H1 (cell line): ENCODE measurements around the gene KLHDC8A. TPM values are rescaled to one million over a fixed set of nuclear protein-coding genes. Genes with fewer than 3 reads are reported as not detected.

Experiments used
- CTCF ChIA-PET: fragments of 300-600 bp; sonication (Branson Sonifier 250); formaldehyde crosslinking; loops from one replicate; lab custom pipeline; 2021; ENCODE audit not compliant: partially characterized antibody; lab: Charles Lee
- POLR2A ChIA-PET: fragments of 300-600 bp; sonication (Branson Sonifier 250); formaldehyde crosslinking; loops from one replicate; lab custom pipeline; 2021; ENCODE audit warnings: inconsistent platforms; ENCODE audit not compliant: partially characterized antibody; lab: Charles Lee
- DNase-seq, 2 experiments: peaks; one replicate each; pipeline versions ENCODE4 v3.0.0 to v3.0.0-alpha.2; 2010 to 2022; ENCODE audit warnings: low spot score in 2 of 2, low read depth in 1 of 2, mixed read lengths in 1 of 2
- FAIRE-seq: peaks from 2 replicates; lab custom pipeline; 2011; peaks lifted over from hg19 to GRCh38; lab: Jason Lieb, UNC
- H2AFZ ChIP-seq: 2 replicates; pipeline ENCODE4 v1.8.1; 2012; ENCODE audit warnings: low read length, inconsistent platforms
- H2AK5ac ChIP-seq: 2 replicates; pipeline ENCODE4 v1.6.1; 2013; ENCODE audit warnings: low read depth, low read length
- H2BK120ac ChIP-seq: replicated peaks from 2 replicates; pipeline ENCODE3; 2013; ENCODE audit warnings: low read depth, low read length, inconsistent platforms
- H2BK12ac ChIP-seq: 2 replicates; pipeline ENCODE4 v1.6.1; 2013; ENCODE audit warnings: low read depth, low read length
- H2BK15ac ChIP-seq: 2 replicates; pipeline ENCODE4 v1.6.1; 2013; ENCODE audit warnings: low read length
- H2BK20ac ChIP-seq: 2 replicates; pipeline ENCODE4 v1.6.1; 2013; ENCODE audit warnings: low read length
- H2BK5ac ChIP-seq: 2 replicates; pipeline ENCODE4 v1.6.1; 2013; ENCODE audit warnings: low read depth, low read length
- H3K14ac ChIP-seq: 2 replicates; pipeline ENCODE4 v1.6.1; 2013; ENCODE audit warnings: inconsistent platforms; ENCODE audit not compliant: insufficient read length
- H3K18ac ChIP-seq: 2 replicates; pipeline ENCODE4 v1.6.1; 2013; ENCODE audit warnings: low read length; ENCODE audit errors: extremely low read depth
- H3K23ac ChIP-seq: 2 replicates; pipeline ENCODE4 v1.6.1; 2013; ENCODE audit warnings: inconsistent platforms; ENCODE audit not compliant: insufficient read length
- H3K23me2 ChIP-seq: 2 replicates; pipeline ENCODE4 v1.6.1; 2013; ENCODE audit warnings: low read depth, low read length
- H3K27ac ChIP-seq: 2 replicates; pipeline ENCODE4 v1.6.1; 2011; ENCODE audit warnings: low read depth, low read length, inconsistent platforms
- H3K27me3 ChIP-seq, 4 experiments: replicated peaks in 1 of 4; 1 replicate in 1 of 4; 2 replicates in 3 of 4; pipeline versions ENCODE4 v1.6.1 to v1.8.1; 2011 to 2013; ENCODE audit warnings: low read length in 3 of 4, mild to moderate bottlenecking in 3 of 4, inconsistent platforms in 2 of 4, mixed read lengths in 2 of 4, moderate library complexity in 1 of 4; ENCODE audit not compliant: control insufficient read depth in 3 of 4, insufficient read depth in 3 of 4; ENCODE audit errors: extremely low read depth in 1 of 4
- H3K36me3 ChIP-seq, 4 experiments: 2 replicates each; pipeline versions ENCODE4 v1.6.1 to v1.8.1; 2011 to 2013; ENCODE audit warnings: mild to moderate bottlenecking in 4 of 4, low read length in 3 of 4, moderate library complexity in 2 of 4, control low read depth in 1 of 4, inconsistent platforms in 1 of 4; ENCODE audit not compliant: insufficient read depth in 4 of 4, control insufficient read depth in 2 of 4
- H3K4ac ChIP-seq: replicated peaks from 2 replicates; pipeline ENCODE3; 2013; ENCODE audit warnings: low read length, low read depth, mixed read lengths, inconsistent platforms; ENCODE audit not compliant: insufficient read length
- H3K4me1 ChIP-seq, 4 experiments: replicated peaks in 1 of 4; 1 replicate in 1 of 4; 2 replicates in 3 of 4; pipeline versions ENCODE4 v1.6.1 to v1.8.1; 2011 to 2013; ENCODE audit warnings: low read length in 3 of 4, inconsistent platforms in 2 of 4, mixed read lengths in 1 of 4; ENCODE audit not compliant: insufficient read depth in 4 of 4, control insufficient read depth in 3 of 4
- H3K4me2 ChIP-seq, 2 experiments: 2 replicates each; pipeline versions ENCODE4 v1.6.1 to v1.8.1; 2011 to 2013; ENCODE audit warnings: low read depth in 2 of 2, low read length in 2 of 2, control low read depth in 1 of 2, inconsistent platforms in 1 of 2, mild to moderate bottlenecking in 1 of 2; ENCODE audit not compliant: insufficient read depth in 1 of 2
- H3K4me3 ChIP-seq, 4 experiments: fragments of 200-600, 300-600 bp in 1 of 4; sonication (generic), shearing (Covaris generic), sonication (Bioruptor Twin) in 1 of 4; 2 replicates each; pipeline versions ENCODE4 v1.5.1 to v1.8.1; 2011 to 2016; ENCODE audit warnings: low read length in 4 of 4, low read depth in 3 of 4, control low read depth in 2 of 4, inconsistent platforms in 2 of 4, mild to moderate bottlenecking in 2 of 4, mixed read lengths in 1 of 4, moderate library complexity in 1 of 4; ENCODE audit not compliant: insufficient read depth in 2 of 4; ENCODE audit errors: extremely low read depth in 1 of 4
- H3K56ac ChIP-seq: replicated peaks from 2 replicates; pipeline ENCODE3; 2013; ENCODE audit warnings: low read depth, mild to moderate bottlenecking, mixed read lengths, low read length, inconsistent platforms; ENCODE audit not compliant: insufficient read length
- H3K79me1 ChIP-seq: 2 replicates; pipeline ENCODE4 v1.6.1; 2013; ENCODE audit warnings: low read depth, low read length, control low read depth
- H3K79me2 ChIP-seq, 2 experiments: 2 replicates each; pipeline versions ENCODE4 v1.6.1 to v1.8.1; 2012 to 2013; ENCODE audit warnings: low read length in 2 of 2, mild to moderate bottlenecking in 2 of 2, inconsistent platforms in 1 of 2; ENCODE audit not compliant: insufficient read depth in 2 of 2, control insufficient read depth in 1 of 2
- H3K9ac ChIP-seq, 4 experiments: replicated peaks in 1 of 4; 1 replicate in 1 of 4; 2 replicates in 3 of 4; pipeline versions ENCODE4 v1.6.1 to v1.8.1; 2011 to 2013; ENCODE audit warnings: low read depth in 3 of 4, low read length in 3 of 4, control low read depth in 2 of 4, mild to moderate bottlenecking in 2 of 4, moderate library complexity in 2 of 4, inconsistent platforms in 1 of 4; ENCODE audit errors: extremely low read depth in 1 of 4
- H3K9me3 ChIP-seq, 2 experiments: 2 replicates each; pipeline versions ENCODE4 v1.6.1 to v1.8.1; 2012 to 2013; ENCODE audit warnings: mild to moderate bottlenecking in 2 of 2, moderate library complexity in 2 of 2, control low read depth in 1 of 2, inconsistent platforms in 1 of 2, low read depth in 1 of 2, low read length in 1 of 2, mixed read lengths in 1 of 2; ENCODE audit not compliant: insufficient read depth in 2 of 2
- H4K20me1 ChIP-seq, 2 experiments: replicated peaks in 1 of 2; 2 replicates each; pipeline versions ENCODE3 to v1.8.1; 2011 to 2013; ENCODE audit warnings: inconsistent platforms in 2 of 2, low read length in 2 of 2, mild to moderate bottlenecking in 1 of 2; ENCODE audit not compliant: insufficient read depth in 2 of 2, control insufficient read depth in 1 of 2
- H4K5ac ChIP-seq: 2 replicates; pipeline ENCODE4 v1.6.1; 2013; ENCODE audit warnings: low read length, low read depth, mixed read lengths, inconsistent platforms; ENCODE audit not compliant: insufficient read length
- H4K8ac ChIP-seq: 2 replicates; pipeline ENCODE4 v1.8.0; 2013; ENCODE audit warnings: mild to moderate bottlenecking, moderate library complexity, low read length, inconsistent platforms; ENCODE audit not compliant: insufficient read depth; ENCODE audit errors: extremely low read depth
- H4K91ac ChIP-seq: replicated peaks from 2 replicates; pipeline ENCODE3; 2013; ENCODE audit warnings: low read length, mixed read lengths, inconsistent platforms; ENCODE audit not compliant: insufficient read length
- FOSL1 ChIP-seq: IDR thresholded peaks from 2 replicates; pipeline ENCODE4 v1.6.1; 2011; ENCODE audit warnings: mild to moderate bottlenecking, low read depth, low read length, moderate library complexity; ENCODE audit not compliant: insufficient read depth
- HDAC2 ChIP-seq, 2 experiments: fragments of 300-600 bp in 1 of 2; sonication (generic) in 1 of 2; IDR thresholded peaks; 2 replicates each; pipeline ENCODE4 v1.6.1; 2011 to 2012; ENCODE audit warnings: low read depth in 2 of 2, low read length in 2 of 2, mild to moderate bottlenecking in 2 of 2, moderate library complexity in 2 of 2, borderline replicate concordance in 1 of 2, inconsistent platforms in 1 of 2
- SIX5 ChIP-seq: IDR thresholded peaks from 2 replicates; pipeline ENCODE4 v1.6.1; 2011; ENCODE audit warnings: mild to moderate bottlenecking, low read depth, low read length
- TAF7 ChIP-seq: optimal IDR thresholded peaks from 2 replicates; pipeline ENCODE3; 2011; ENCODE audit warnings: low read depth, mild to moderate bottlenecking, inconsistent platforms, low read length, moderate library complexity, borderline replicate concordance
- YY1 ChIP-seq: IDR thresholded peaks from 2 replicates; pipeline ENCODE4 v1.6.1; 2011; ENCODE audit warnings: low read depth, mild to moderate bottlenecking, low read length
- WGBS, 2 experiments: shearing (Covaris generic) in 1 of 2; methylation state at CpG; one replicate each; pipeline versions ENCODE4 v1.1.6 to v1.1.7; 2013 to 2015; ENCODE audit warnings: low lambda C conversion rate in 2 of 2, mixed read lengths in 2 of 2, inconsistent platforms in 1 of 2, low coverage in 1 of 2, missing lambda C conversion rate in 1 of 2; ENCODE audit not compliant: insufficient replicate concordance in 2 of 2, insufficient coverage in 1 of 2, insufficient read length in 1 of 2; ENCODE audit errors: extremely low coverage in 1 of 2, missing lambda C conversion rate in 1 of 2; 5-methylcytosine and 5-hydroxymethylcytosine counted together
- polyA plus RNA-seq, 7 experiments: library from polyadenylated mRNA; depleted of rRNA in 3 of 7; stranded (reverse) in 5 of 7; unstranded in 2 of 7; fragments of >200 nt in 5 of 7; fragments of 200-250 nt in 2 of 7; gene quantifications; 1 replicate in 5 of 7; 2 replicates in 1 of 7; 4 replicates in 1 of 7; pipeline versions ENCODE4 v1.2.1 to v1.2.3, GENCODE V29; 2011 to 2013; ENCODE audit warnings: missing spikeins in 2 of 7, mixed read lengths in 2 of 7
- total RNA-seq: library from RNA; stranded (reverse); fragmentation: NEBNext Ultra II Directional; extraction: Animal tissue kit (Norgen Biotek cat#: 25700); gene quantifications from 2 replicates; pipeline ENCODE4 v1.2.1, GENCODE V29; 2021

KLHDC8A gene
- total and polyA plus RNA-seq, 2 of the 8 experiments (the other 6 are each of a cell fraction or from before 2014, with no cell fraction given), result 1.9 to 3.4 TPM

GRCh38 chr1:205355075-205355453 is 1.7 kb downstream of the KLHDC8A start:
- H2BK15ac ChIP-seq, result 0 out of 2 replicates have a peak overlapping the region, but pooled peaks have one; percentile 4
- H3K4me1 ChIP-seq, result peaks cover 16 to 40% (median 26%) of the 10 kb centered on the region in 4 experiments
- H4K5ac ChIP-seq, result no peak overlapping the region
- no peaks in the 10 kb centered on the region for H4K20me1 ChIP-seq
- H3K23me2 ChIP-seq, result no peaks in the 10 kb centered on the region
- H3K79me1 ChIP-seq, result no peaks in the 10 kb centered on the region
- H4K8ac ChIP-seq, result no peak overlapping the region
- H4K91ac ChIP-seq, result no peak overlapping the region
- H2BK12ac ChIP-seq, result no peak overlapping the region
- WGBS, 2 experiments, result 85% methylated on average over 3 of the region's 3 CpGs; no CpG with 5 or more reads in 1 of the 2 experiments
- no peak for DNase-seq
- no peak overlapping the region; a peak in 1 of 4 replicates for H3K4me2 ChIP-seq
- H3K9ac ChIP-seq, result no peak overlapping the region
- FAIRE-seq, result no peak
- H2AK5ac ChIP-seq, result no peak overlapping the region
- H3K4me3 ChIP-seq, result no peak overlapping the region
- H2BK20ac ChIP-seq, result no peak overlapping the region; the same call in 1 of the 2 replicates
- H2AFZ ChIP-seq, result no peak overlapping the region
- no peaks in the 10 kb centered on the region for H3K9me3 ChIP-seq
- no peak overlapping the region for H3K56ac ChIP-seq
- ChIA-PET CTCF (interaction anchor here (0.8 to 67.1 kb wide), 32 partner anchors 10 to 222 kb away, joined by 3 to 2424 read pairs (median 5); no protein-coding TSS in a partner anchor), POLR2A (interaction anchor here (1.5 kb wide), 1 partner anchor 8 kb away, joined by 4 read pairs; no protein-coding TSS in a partner anchor)
- H3K79me2 ChIP-seq, result no peaks in the 10 kb centered on the region
- H2BK5ac ChIP-seq, result 0 out of 2 replicates have a peak overlapping the region, but pooled peaks have one; percentile 31
- H3K4ac ChIP-seq, result no peak overlapping the region
- no peak overlapping the region for H3K18ac ChIP-seq
- H3K27ac ChIP-seq, result no peak overlapping the region
- H3K27me3 ChIP-seq, result no peaks in the 10 kb centered on the region
- H3K14ac ChIP-seq, result no peak overlapping the region
- no peaks in the 10 kb centered on the region for H3K36me3 ChIP-seq
- peak overlapping the region; percentile 1 for H2BK120ac ChIP-seq
- TF ChIP-seq SIX5 (no peak), YY1 (no peak), HDAC2 (IDR thresholded peaks at IDR 0.05; ENCODE audit: borderline replicate concordance in 1 of 2, low read depth in 2 of 2, low read length in 2 of 2) (no peak), FOSL1 (no peak), TAF7 (no peak)
- no peak overlapping the region for H3K23ac ChIP-seq
